H1 (cell line): ENCODE data around the gene EPM2A. TPM values are rescaled to one million over a fixed set of nuclear protein-coding genes. Genes with fewer than 3 reads are reported as not detected.

Experiments used
- CTCF ChIA-PET: fragments of 300-600 bp; sonication (Branson Sonifier 250); formaldehyde crosslinking; loops from one replicate; lab custom pipeline; 2021; ENCODE audit not compliant: partially characterized antibody; lab: Charles Lee
- POLR2A ChIA-PET: fragments of 300-600 bp; sonication (Branson Sonifier 250); formaldehyde crosslinking; loops from one replicate; lab custom pipeline; 2021; ENCODE audit warnings: inconsistent platforms; ENCODE audit not compliant: partially characterized antibody; lab: Charles Lee
- DNase-seq, 2 experiments: peaks; one replicate each; pipeline versions ENCODE4 v3.0.0 to v3.0.0-alpha.2; 2010 to 2022; ENCODE audit warnings: low spot score in 2 of 2, low read depth in 1 of 2, mixed read lengths in 1 of 2
- FAIRE-seq: peaks from 2 replicates; lab custom pipeline; 2011; peaks lifted over from hg19 to GRCh38; lab: Jason Lieb, UNC
- H2AFZ ChIP-seq: 2 replicates; pipeline ENCODE4 v1.8.1; 2012; ENCODE audit warnings: low read length, inconsistent platforms
- H2AK5ac ChIP-seq: 2 replicates; pipeline ENCODE4 v1.6.1; 2013; ENCODE audit warnings: low read depth, low read length
- H2BK120ac ChIP-seq: replicated peaks from 2 replicates; pipeline ENCODE3; 2013; ENCODE audit warnings: low read depth, low read length, inconsistent platforms
- H2BK12ac ChIP-seq: 2 replicates; pipeline ENCODE4 v1.6.1; 2013; ENCODE audit warnings: low read depth, low read length
- H2BK15ac ChIP-seq: 2 replicates; pipeline ENCODE4 v1.6.1; 2013; ENCODE audit warnings: low read length
- H2BK20ac ChIP-seq: 2 replicates; pipeline ENCODE4 v1.6.1; 2013; ENCODE audit warnings: low read length
- H2BK5ac ChIP-seq: 2 replicates; pipeline ENCODE4 v1.6.1; 2013; ENCODE audit warnings: low read depth, low read length
- H3K14ac ChIP-seq: 2 replicates; pipeline ENCODE4 v1.6.1; 2013; ENCODE audit warnings: inconsistent platforms; ENCODE audit not compliant: insufficient read length
- H3K18ac ChIP-seq: 2 replicates; pipeline ENCODE4 v1.6.1; 2013; ENCODE audit warnings: low read length; ENCODE audit errors: extremely low read depth
- H3K23ac ChIP-seq: 2 replicates; pipeline ENCODE4 v1.6.1; 2013; ENCODE audit warnings: inconsistent platforms; ENCODE audit not compliant: insufficient read length
- H3K23me2 ChIP-seq: 2 replicates; pipeline ENCODE4 v1.6.1; 2013; ENCODE audit warnings: low read depth, low read length
- H3K27ac ChIP-seq: 2 replicates; pipeline ENCODE4 v1.6.1; 2011; ENCODE audit warnings: low read depth, low read length, inconsistent platforms
- H3K27me3 ChIP-seq, 4 experiments: replicated peaks in 1 of 4; 1 replicate in 1 of 4; 2 replicates in 3 of 4; pipeline versions ENCODE4 v1.6.1 to v1.8.1; 2011 to 2013; ENCODE audit warnings: low read length in 3 of 4, mild to moderate bottlenecking in 3 of 4, inconsistent platforms in 2 of 4, mixed read lengths in 2 of 4, moderate library complexity in 1 of 4; ENCODE audit not compliant: control insufficient read depth in 3 of 4, insufficient read depth in 3 of 4; ENCODE audit errors: extremely low read depth in 1 of 4
- H3K36me3 ChIP-seq, 4 experiments: 2 replicates each; pipeline versions ENCODE4 v1.6.1 to v1.8.1; 2011 to 2013; ENCODE audit warnings: mild to moderate bottlenecking in 4 of 4, low read length in 3 of 4, moderate library complexity in 2 of 4, control low read depth in 1 of 4, inconsistent platforms in 1 of 4; ENCODE audit not compliant: insufficient read depth in 4 of 4, control insufficient read depth in 2 of 4
- H3K4ac ChIP-seq: replicated peaks from 2 replicates; pipeline ENCODE3; 2013; ENCODE audit warnings: low read length, low read depth, mixed read lengths, inconsistent platforms; ENCODE audit not compliant: insufficient read length
- H3K4me1 ChIP-seq, 4 experiments: replicated peaks in 1 of 4; 1 replicate in 1 of 4; 2 replicates in 3 of 4; pipeline versions ENCODE4 v1.6.1 to v1.8.1; 2011 to 2013; ENCODE audit warnings: low read length in 3 of 4, inconsistent platforms in 2 of 4, mixed read lengths in 1 of 4; ENCODE audit not compliant: insufficient read depth in 4 of 4, control insufficient read depth in 3 of 4
- H3K4me2 ChIP-seq, 2 experiments: 2 replicates each; pipeline versions ENCODE4 v1.6.1 to v1.8.1; 2011 to 2013; ENCODE audit warnings: low read depth in 2 of 2, low read length in 2 of 2, control low read depth in 1 of 2, inconsistent platforms in 1 of 2, mild to moderate bottlenecking in 1 of 2; ENCODE audit not compliant: insufficient read depth in 1 of 2
- H3K4me3 ChIP-seq, 4 experiments: fragments of 200-600, 300-600 bp in 1 of 4; sonication (generic), shearing (Covaris generic), sonication (Bioruptor Twin) in 1 of 4; 2 replicates each; pipeline versions ENCODE4 v1.5.1 to v1.8.1; 2011 to 2016; ENCODE audit warnings: low read length in 4 of 4, low read depth in 3 of 4, control low read depth in 2 of 4, inconsistent platforms in 2 of 4, mild to moderate bottlenecking in 2 of 4, mixed read lengths in 1 of 4, moderate library complexity in 1 of 4; ENCODE audit not compliant: insufficient read depth in 2 of 4; ENCODE audit errors: extremely low read depth in 1 of 4
- H3K56ac ChIP-seq: replicated peaks from 2 replicates; pipeline ENCODE3; 2013; ENCODE audit warnings: low read depth, mild to moderate bottlenecking, mixed read lengths, low read length, inconsistent platforms; ENCODE audit not compliant: insufficient read length
- H3K79me1 ChIP-seq: 2 replicates; pipeline ENCODE4 v1.6.1; 2013; ENCODE audit warnings: low read depth, low read length, control low read depth
- H3K79me2 ChIP-seq, 2 experiments: 2 replicates each; pipeline versions ENCODE4 v1.6.1 to v1.8.1; 2012 to 2013; ENCODE audit warnings: low read length in 2 of 2, mild to moderate bottlenecking in 2 of 2, inconsistent platforms in 1 of 2; ENCODE audit not compliant: insufficient read depth in 2 of 2, control insufficient read depth in 1 of 2
- H3K9ac ChIP-seq, 4 experiments: replicated peaks in 1 of 4; 1 replicate in 1 of 4; 2 replicates in 3 of 4; pipeline versions ENCODE4 v1.6.1 to v1.8.1; 2011 to 2013; ENCODE audit warnings: low read depth in 3 of 4, low read length in 3 of 4, control low read depth in 2 of 4, mild to moderate bottlenecking in 2 of 4, moderate library complexity in 2 of 4, inconsistent platforms in 1 of 4; ENCODE audit errors: extremely low read depth in 1 of 4
- H3K9me3 ChIP-seq, 2 experiments: 2 replicates each; pipeline versions ENCODE4 v1.6.1 to v1.8.1; 2012 to 2013; ENCODE audit warnings: mild to moderate bottlenecking in 2 of 2, moderate library complexity in 2 of 2, control low read depth in 1 of 2, inconsistent platforms in 1 of 2, low read depth in 1 of 2, low read length in 1 of 2, mixed read lengths in 1 of 2; ENCODE audit not compliant: insufficient read depth in 2 of 2
- H4K20me1 ChIP-seq, 2 experiments: replicated peaks in 1 of 2; 2 replicates each; pipeline versions ENCODE3 to v1.8.1; 2011 to 2013; ENCODE audit warnings: inconsistent platforms in 2 of 2, low read length in 2 of 2, mild to moderate bottlenecking in 1 of 2; ENCODE audit not compliant: insufficient read depth in 2 of 2, control insufficient read depth in 1 of 2
- H4K5ac ChIP-seq: 2 replicates; pipeline ENCODE4 v1.6.1; 2013; ENCODE audit warnings: low read length, low read depth, mixed read lengths, inconsistent platforms; ENCODE audit not compliant: insufficient read length
- H4K8ac ChIP-seq: 2 replicates; pipeline ENCODE4 v1.8.0; 2013; ENCODE audit warnings: mild to moderate bottlenecking, moderate library complexity, low read length, inconsistent platforms; ENCODE audit not compliant: insufficient read depth; ENCODE audit errors: extremely low read depth
- H4K91ac ChIP-seq: replicated peaks from 2 replicates; pipeline ENCODE3; 2013; ENCODE audit warnings: low read length, mixed read lengths, inconsistent platforms; ENCODE audit not compliant: insufficient read length
- HDAC2 ChIP-seq, 2 experiments: fragments of 300-600 bp in 1 of 2; sonication (generic) in 1 of 2; IDR thresholded peaks; 2 replicates each; pipeline ENCODE4 v1.6.1; 2011 to 2012; ENCODE audit warnings: low read depth in 2 of 2, low read length in 2 of 2, mild to moderate bottlenecking in 2 of 2, moderate library complexity in 2 of 2, borderline replicate concordance in 1 of 2, inconsistent platforms in 1 of 2
- KDM4A ChIP-seq: IDR thresholded peaks from one replicate; pipeline ENCODE4 v1.7.1; 2012; ENCODE audit warnings: low read depth, mild to moderate bottlenecking, moderate library complexity, low read length, inconsistent platforms; ENCODE audit not compliant: severe bottlenecking
- SIX5 ChIP-seq: IDR thresholded peaks from 2 replicates; pipeline ENCODE4 v1.6.1; 2011; ENCODE audit warnings: mild to moderate bottlenecking, low read depth, low read length
- TBP ChIP-seq: IDR thresholded peaks from 2 replicates; pipeline ENCODE4 v1.6.1; 2011; ENCODE audit warnings: low read depth, low read length, improper control_type of control experiment
- TEAD4 ChIP-seq: IDR thresholded peaks from 2 replicates; pipeline ENCODE4 v1.6.1; 2012; ENCODE audit warnings: low read depth, low read length, inconsistent platforms, mixed read lengths
- WGBS, 2 experiments: shearing (Covaris generic) in 1 of 2; methylation state at CpG; one replicate each; pipeline versions ENCODE4 v1.1.6 to v1.1.7; 2013 to 2015; ENCODE audit warnings: low lambda C conversion rate in 2 of 2, mixed read lengths in 2 of 2, inconsistent platforms in 1 of 2, low coverage in 1 of 2, missing lambda C conversion rate in 1 of 2; ENCODE audit not compliant: insufficient replicate concordance in 2 of 2, insufficient coverage in 1 of 2, insufficient read length in 1 of 2; ENCODE audit errors: extremely low coverage in 1 of 2, missing lambda C conversion rate in 1 of 2; 5-methylcytosine and 5-hydroxymethylcytosine counted together
- polyA plus RNA-seq, 7 experiments: library from polyadenylated mRNA; depleted of rRNA in 3 of 7; stranded (reverse) in 5 of 7; unstranded in 2 of 7; fragments of >200 nt in 5 of 7; fragments of 200-250 nt in 2 of 7; gene quantifications; 1 replicate in 5 of 7; 2 replicates in 1 of 7; 4 replicates in 1 of 7; pipeline versions ENCODE4 v1.2.1 to v1.2.3, GENCODE V29; 2011 to 2013; ENCODE audit warnings: missing spikeins in 2 of 7, mixed read lengths in 2 of 7
- total RNA-seq: library from RNA; stranded (reverse); fragmentation: NEBNext Ultra II Directional; extraction: Animal tissue kit (Norgen Biotek cat#: 25700); gene quantifications from 2 replicates; pipeline ENCODE4 v1.2.1, GENCODE V29; 2021
- TF ChIP-seq, protein P1 (sequence below), 3 experiments: IDR thresholded peaks; 1 replicate in 2 of 3; 2 replicates in 1 of 3; pipeline versions ENCODE4 v1.5.1 to v1.6.1; 2011; ENCODE audit warnings: low read length in 3 of 3, mild to moderate bottlenecking in 3 of 3, inconsistent platforms in 2 of 3, low read depth in 1 of 3, moderate library complexity in 1 of 3; ENCODE audit not compliant: insufficient read depth in 1 of 3; ENCODE audit errors: control extremely low read depth in 1 of 3

Gene EPM2A
- total and polyA plus RNA-seq, 2 of the 8 experiments (the other 6 are each of a cell fraction or from before 2014, with no cell fraction given): 2.3 to 6.2 TPM

DNA sequence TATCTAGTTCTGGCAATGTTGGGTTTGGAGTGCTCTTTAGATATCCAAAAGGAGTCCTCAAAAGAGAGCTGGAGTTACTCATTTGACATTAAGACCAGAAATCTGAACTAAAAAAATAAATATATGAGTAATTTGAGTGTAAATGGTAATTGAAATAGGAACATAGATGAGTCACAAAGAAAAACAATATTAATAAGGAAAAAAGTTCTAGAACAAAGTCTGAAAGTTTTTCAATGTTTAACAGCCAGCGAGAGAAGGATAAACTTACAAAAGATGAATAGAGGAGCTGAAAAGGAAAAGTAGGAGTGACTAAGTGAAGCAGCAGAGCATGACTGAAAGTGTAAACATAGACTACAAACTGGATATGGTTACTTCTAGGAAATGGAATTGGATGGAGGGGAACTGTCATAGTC is 46.8 kb downstream of the EPM2A start:
- no peak overlapping the region for H2BK120ac ChIP-seq
- no peak overlapping the region for H3K18ac ChIP-seq
- TF ChIP-seq SIX5 (no peak), HDAC2 (IDR thresholded peaks at IDR 0.05; ENCODE audit: borderline replicate concordance in 1 of 2, low read depth in 2 of 2, low read length in 2 of 2) (no peak), KDM4A (no peak), TEAD4 (no peak), TBP (no peak)
- TF ChIP-seq, protein P1, sequence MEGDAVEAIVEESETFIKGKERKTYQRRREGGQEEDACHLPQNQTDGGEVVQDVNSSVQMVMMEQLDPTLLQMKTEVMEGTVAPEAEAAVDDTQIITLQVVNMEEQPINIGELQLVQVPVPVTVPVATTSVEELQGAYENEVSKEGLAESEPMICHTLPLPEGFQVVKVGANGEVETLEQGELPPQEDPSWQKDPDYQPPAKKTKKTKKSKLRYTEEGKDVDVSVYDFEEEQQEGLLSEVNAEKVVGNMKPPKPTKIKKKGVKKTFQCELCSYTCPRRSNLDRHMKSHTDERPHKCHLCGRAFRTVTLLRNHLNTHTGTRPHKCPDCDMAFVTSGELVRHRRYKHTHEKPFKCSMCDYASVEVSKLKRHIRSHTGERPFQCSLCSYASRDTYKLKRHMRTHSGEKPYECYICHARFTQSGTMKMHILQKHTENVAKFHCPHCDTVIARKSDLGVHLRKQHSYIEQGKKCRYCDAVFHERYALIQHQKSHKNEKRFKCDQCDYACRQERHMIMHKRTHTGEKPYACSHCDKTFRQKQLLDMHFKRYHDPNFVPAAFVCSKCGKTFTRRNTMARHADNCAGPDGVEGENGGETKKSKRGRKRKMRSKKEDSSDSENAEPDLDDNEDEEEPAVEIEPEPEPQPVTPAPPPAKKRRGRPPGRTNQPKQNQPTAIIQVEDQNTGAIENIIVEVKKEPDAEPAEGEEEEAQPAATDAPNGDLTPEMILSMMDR (IDR thresholded peaks at IDR 0.05; ENCODE audit: control extremely low read depth in 1 of 3, insufficient read depth in 1 of 3, low read depth in 1 of 3, low read length in 3 of 3): no peak
- H2BK5ac ChIP-seq: no peak overlapping the region
- H3K79me2 ChIP-seq: no peaks in the 10 kb centered on the region
- H2BK20ac ChIP-seq: no peak overlapping the region
- H2AFZ ChIP-seq: no peak overlapping the region
- H3K4me3 ChIP-seq: no peak overlapping the region
- H3K23me2 ChIP-seq: no peaks in the 10 kb centered on the region
- no peaks in the 10 kb centered on the region for H4K20me1 ChIP-seq
- H3K27ac ChIP-seq: no peak overlapping the region
- no peak overlapping the region for H2BK12ac ChIP-seq
- H3K9ac ChIP-seq: no peak overlapping the region
- ChIA-PET POLR2A (no interaction called here), CTCF (interaction anchor here (2.0 kb wide), 1 partner anchor 15 kb away, joined by 5 read pairs; no protein-coding TSS in a partner anchor)
- WGBS, 2 experiments: 92% methylated on average over 1 of the region's 1 CpG; no CpG with 5 or more reads in 1 of the 2 experiments
- DNase-seq: no peak
- H4K8ac ChIP-seq: no peak overlapping the region
- H4K91ac ChIP-seq: no peak overlapping the region
- no peak overlapping the region for H3K4ac ChIP-seq
- no peak overlapping the region for H3K56ac ChIP-seq
- H3K23ac ChIP-seq: no peak overlapping the region
- H3K36me3 ChIP-seq: no peaks in the 10 kb centered on the region
- no peaks in the 10 kb centered on the region for H3K27me3 ChIP-seq
- H3K4me2 ChIP-seq: no peak overlapping the region
- H2BK15ac ChIP-seq: no peak overlapping the region
- no peak for FAIRE-seq
- H2AK5ac ChIP-seq: no peak overlapping the region
- no peak overlapping the region for H4K5ac ChIP-seq
- H3K4me1 ChIP-seq: 0 out of 7 replicates have a peak, but pooled peaks cover 0 to 2% (median 0%) of the 10 kb centered on the region in 4 experiments
- H3K79me1 ChIP-seq: no peaks in the 10 kb centered on the region; the same call in 1 of the 2 replicates
- no peaks in the 10 kb centered on the region for H3K9me3 ChIP-seq
- H3K14ac ChIP-seq: no peak overlapping the region
